GM19025 (cell line): Measurements from ENCODE around the gene PTTG1IP.
A peak's percentile ranks its signal among the peaks of the same experiment; 100 is the strongest.
"Not testable (repeated sequence)": the region's sequence is repeated elsewhere in the genome, so short reads cannot be mapped to it uniquely, and the experiment has no call there.

ENCODE experiments used
- ATAC-seq: cut with Tn5 transposase; IDR thresholded peaks from one replicate; pipeline ENCODE4 v1.9.1; 2021; ENCODE audit warnings: mild to moderate bottlenecking, low read depth, moderate library complexity; ENCODE audit not compliant: unreplicated experiment

The PTTG1IP gene

DNA sequence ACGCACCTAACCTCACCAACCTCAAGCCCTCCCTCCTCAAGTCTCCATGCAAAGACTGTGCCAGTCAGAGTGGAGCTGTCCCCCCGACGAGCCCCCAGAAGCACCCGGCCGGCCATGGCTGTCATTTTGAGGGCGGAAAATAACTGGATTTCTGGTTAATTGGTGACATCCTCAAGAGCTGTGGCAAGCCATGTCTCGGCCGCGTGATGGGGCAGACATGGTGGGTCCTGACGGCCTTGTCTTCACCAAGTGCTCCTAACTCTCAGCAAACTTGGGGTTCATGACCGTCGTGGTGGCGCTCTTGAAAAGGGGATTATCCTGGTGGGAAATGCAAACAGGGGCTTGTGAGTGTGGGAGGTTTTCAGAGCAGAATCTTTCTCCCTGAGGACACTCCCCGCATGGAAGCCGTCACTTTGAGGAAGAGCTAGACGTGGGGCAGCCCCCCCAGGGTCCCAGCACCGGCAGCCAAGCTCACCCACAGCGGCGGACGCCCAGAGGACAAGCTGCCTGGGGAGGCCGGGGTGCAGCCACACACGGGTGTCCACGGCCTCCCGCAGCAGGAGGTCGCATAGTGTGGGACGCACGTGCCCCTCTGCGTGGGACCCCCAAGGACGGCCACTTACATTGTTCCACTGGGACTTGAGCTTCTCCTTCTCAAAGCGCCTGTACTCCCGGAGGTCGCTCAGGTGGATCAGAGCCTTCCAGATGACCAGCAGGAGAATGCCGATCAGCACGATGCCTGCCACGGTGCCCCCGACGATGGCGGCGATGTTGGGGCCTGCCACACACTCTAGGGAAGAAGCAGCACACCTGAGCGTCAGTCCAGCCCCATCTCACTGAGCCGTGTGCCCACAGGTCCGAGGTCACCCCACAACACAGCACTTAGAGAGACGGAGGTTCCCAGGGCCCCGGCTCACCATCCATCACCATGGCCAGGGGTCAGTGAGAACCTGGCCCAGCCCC is 12.9 kb upstream of the PTTG1IP start:
- ATAC-seq: no peak

DNA sequence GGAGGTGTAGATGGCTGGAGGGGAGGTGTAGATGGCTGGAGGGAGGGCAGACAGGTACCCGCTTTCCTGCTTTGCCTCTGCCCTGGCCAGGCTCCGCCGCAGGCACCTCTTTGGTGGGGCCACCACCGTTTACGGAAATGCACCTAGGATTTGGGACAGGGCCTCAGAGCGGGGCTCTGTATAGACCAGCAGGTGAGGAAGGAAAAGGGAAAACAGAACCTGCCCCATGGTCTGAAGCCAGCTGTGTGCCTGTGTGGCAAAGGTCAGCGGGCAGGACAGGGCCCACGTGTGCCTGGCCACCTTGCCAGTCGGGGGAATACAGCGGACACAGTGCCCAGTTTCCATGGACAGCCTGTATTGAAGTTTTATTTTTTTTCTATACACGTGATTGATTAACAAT is 12.1 kb upstream of the PTTG1IP start:
- no peak for ATAC-seq

DNA sequence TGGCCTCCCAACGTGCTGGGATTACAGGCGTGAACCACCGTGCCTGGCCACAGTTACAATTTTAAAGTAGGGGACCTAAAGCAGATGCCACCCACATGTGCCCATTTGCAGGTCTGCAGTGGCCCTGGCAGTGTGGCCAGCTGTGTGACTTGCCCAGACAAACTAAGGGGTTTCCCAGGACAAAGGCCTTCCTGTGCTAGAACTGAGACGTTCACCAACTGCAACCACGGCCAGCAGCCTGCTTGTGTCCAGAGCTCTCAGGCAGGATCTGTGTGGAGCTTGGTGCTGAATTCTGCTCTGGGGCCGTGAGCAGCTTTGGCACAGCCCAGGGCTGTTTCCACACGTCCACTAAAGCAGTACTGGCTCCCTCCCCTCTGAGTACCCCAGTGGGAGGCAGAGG is 10.6 kb upstream of the PTTG1IP start:
- ATAC-seq: no peak

DNA sequence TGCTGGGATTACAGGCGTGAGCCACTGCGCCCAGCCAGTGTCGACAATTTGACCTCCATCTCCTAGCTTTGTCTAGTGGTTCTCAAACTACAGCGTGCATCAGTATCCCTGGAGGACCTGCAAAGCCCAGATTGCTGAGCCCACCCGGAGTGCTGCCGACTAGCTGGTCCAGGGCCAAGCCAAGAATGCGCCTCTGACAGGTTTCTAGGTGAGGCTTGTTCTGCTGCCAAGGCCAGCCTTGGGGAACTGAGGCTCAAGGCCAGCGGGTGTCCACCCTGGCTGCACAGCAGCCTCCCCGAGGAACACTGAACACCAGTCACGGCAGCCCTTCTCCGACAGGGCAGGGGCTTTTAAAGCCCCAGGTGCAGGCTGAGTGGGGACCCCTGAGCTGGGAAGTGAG is 9.8 kb upstream of the PTTG1IP start:
- ATAC-seq: no peak

DNA sequence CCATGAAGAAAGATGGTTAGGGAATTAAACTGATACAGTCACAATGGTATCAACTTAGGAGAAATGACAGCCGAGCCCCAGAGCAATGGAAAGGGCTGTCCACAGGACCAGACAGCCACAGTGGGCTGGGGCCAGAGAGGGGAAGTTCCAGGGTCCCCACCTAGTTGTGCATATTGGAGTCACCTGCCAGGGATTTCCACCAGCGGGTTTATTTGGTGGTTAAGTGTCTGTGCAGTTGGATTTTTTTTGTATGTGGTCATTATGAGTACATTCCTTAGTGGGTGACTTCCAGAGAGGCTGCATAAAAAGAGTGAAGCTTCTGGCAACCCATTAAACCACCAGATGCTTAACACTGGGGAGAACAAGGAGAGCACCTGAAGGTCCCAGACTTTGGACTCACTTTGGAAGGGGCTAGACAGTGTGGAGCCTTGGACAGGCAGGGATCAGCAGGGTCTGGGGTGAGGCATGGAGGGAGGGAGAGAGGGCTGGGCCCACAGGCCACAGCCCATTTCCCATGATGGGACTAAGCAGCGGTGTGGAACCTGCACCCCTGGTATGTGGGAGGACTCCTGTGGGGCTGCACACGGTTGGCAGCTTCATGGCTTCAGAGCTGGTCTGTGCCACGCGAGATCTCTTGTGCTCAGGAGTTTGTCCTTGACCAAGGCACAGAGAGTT is 7.8 kb upstream of the PTTG1IP start:
- ATAC-seq: no peak

DNA sequence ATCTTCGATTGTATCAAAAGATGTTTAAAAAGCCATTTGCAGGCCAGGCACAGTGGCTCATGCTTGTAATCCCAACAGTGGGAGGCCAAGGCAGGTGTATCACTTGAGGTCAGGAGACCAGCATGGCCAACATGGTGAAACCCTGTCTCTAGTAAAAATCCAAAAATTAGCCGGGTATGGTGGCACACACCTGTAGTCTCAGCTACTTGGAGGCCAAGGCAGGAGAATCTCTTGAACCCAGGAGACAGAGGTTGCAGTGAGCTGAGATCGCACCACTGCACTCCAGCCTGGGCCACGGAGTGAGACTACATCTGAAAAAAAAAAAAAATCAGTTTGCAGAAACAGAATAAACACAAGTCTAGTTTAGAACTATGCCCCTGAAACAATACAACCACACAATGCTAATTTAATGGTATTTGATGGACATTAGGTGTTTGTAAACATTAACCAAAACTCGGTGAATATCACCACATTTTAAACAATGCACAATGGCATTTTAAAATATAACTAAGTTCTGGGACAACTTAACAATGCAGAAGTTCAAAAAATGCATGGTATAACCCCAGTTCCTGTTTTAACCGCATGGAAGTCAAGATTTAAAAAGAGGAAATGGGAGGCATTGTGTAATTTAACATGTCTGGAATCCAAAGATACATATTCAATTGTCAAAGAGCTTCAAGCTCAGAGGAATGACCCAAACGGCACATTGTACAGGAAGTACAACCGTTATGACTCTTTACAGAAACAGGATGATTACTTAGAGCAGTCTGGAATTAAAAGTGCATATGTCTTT is 7.1 kb upstream of the PTTG1IP start:
- no peak for ATAC-seq

DNA sequence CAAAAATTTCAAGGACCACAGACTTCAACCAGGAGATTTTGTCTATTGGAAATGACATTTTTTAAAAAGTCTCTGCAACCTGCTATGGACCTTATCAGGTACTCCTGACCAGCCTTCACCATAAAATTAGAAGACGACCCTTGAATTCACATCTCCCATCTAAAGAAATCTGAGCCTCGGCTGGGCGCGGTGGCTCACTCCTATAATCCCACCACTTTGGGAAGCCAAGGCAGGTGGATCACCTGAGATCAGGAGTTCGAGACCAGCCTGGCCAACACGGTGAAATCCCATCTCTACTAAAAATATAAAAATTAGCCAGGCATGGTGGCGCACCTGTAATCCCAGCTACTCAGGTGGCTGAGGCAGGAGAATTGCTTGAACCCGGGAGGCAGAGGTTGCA is 5.7 kb upstream of the PTTG1IP start:
- not testable (repeated sequence) for ATAC-seq

DNA sequence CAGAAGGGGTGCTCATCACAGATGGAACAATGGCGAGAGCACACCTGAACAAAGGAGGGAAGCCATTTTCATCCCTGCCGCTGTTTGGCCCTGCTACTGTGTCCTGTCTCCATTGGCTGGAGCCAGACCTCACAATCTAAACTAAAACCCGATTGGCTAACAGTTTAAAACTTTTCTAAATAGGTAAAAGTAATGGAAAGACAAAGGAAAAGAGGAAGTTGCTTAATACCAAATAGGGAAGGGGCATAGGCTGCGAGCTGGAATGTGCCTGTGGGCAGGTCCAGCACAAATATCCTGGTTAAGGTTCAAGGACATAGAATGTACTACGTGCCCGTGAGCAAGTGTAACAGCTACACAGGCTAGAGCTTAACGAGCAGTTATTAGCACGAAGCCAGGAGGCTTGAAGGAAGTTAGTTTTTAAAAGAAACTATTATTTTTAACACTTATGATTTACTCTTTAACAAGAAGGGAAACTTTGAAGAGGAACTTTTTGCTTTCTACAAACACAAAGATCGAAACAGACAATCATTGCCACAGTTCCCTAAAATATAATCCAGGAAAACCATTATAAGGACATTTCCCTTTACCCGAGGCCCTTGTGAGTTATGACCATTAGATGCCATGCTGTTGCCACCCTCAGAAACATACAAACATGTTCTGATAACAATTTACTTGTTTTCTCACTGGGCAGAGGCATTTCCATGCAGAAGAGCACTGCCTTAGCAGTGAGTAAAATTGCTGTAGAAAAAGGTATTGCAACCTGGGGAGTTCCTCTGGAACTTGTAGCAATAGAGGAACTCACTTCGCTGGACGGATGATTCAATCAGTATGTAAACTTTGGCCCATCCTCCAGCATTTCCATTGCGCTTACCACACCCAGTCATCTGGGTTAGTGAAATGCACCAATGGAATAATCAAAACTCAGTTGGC is 4.8 kb upstream of the PTTG1IP start:
- ATAC-seq: no peak

DNA sequence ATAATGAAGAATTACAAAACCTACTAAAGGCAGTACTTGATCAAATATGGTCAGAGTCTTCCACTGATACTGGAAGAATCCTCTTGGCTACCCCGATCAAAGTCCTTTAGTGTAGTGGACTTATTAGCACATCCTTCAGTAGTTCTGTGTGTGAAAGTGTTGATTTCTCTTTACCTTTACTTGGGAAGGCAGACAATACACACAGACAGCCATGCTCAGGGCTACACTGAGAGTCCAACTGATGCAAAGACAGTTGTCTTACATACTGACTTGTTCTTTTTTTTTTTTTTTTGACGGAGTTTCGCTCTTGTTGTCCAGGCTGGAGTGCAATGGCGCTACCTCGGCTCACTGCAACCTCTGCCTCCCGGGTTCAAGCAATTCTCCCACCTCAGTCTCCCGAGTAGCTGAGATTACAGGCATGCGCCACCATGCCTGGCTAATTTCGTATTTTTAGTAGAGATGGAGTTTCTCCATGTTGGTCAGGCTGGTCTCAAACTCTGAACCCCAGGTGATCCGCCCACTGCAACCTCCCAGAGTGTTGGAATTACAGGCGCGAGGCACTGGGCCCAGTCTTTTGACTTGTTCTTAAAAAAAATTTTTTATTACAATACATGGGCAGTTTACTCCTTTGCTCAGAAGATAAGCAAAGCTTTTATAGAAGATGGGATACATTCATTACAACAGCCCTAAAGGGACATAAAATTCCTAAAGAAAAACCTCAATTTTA is 3.5 kb upstream of the PTTG1IP start:
- ATAC-seq: no peak

DNA sequence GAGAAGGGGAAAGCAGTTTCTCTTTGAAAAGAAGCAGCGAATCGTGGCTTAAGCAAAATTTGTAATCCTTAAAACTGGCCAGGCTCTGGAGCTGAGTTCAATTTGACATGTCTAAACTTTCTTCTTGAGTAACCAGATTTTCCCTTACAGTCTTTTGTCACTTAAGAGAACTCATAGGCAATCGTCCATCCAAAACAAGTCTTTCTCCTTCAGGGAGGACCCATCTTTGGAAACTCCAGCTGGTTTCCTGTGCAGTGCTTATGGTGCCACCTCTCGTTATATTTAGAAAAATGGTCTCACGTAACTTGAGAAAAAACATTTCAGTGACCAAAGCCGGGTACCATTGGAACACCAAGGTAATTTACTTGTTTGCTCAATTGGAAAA is 1.8 kb upstream of the PTTG1IP start:
- no peak for ATAC-seq

DNA sequence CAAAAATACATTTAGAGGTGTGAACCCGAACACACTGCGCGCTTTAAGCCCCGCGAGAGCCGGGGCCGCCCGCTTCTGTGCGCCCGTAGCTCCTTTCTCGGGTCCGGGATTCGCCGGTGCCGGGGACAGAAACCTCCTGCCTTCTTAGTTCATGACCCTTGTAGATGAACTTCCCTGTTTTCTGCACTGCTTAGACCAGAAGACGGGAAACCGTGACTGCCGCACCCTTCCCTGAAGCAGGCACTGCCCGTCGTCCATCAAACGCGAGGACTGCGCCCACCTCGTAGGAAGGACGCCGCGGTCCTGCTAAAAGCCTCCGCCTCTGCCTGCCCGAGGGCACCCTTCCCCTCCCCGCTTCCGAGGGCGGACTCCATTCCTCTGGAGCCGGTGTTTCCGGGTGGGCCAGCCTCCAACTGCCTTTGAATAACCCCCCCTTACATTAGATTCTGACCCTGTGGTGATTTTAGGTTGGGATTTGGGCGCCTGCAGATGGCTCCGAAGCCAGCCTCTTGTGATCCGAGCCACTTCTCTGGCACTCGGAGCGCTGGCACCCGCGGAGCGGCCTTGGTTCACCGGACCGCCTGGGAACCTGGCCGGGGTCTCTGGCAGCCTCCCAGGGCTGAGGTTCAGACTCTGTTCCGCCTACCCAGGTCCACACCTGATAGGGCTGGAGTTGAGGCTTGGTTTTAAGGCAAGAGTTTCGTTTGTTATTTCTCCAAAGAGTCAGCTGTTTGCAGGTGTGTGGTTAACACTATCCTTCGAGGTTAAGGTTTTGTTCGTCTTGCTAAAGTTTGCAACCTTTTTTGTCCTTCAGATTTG is 1.2 kb upstream of the PTTG1IP start:
- ATAC-seq: no peak

DNA sequence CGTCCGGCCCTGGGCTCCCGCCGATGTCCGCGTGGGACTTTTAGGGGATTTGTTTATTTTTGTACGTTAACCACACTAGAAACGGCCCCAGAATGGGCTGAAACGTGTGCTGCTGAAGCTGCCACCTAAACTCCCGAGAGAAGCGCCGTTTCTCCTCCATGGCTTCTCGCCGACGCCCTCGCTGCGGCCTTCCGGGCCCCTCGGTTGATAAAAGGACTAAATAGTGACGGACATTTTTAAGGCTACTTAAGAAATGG is 678 bp upstream of the PTTG1IP start:
- ATAC-seq: peak; percentile 0

DNA sequence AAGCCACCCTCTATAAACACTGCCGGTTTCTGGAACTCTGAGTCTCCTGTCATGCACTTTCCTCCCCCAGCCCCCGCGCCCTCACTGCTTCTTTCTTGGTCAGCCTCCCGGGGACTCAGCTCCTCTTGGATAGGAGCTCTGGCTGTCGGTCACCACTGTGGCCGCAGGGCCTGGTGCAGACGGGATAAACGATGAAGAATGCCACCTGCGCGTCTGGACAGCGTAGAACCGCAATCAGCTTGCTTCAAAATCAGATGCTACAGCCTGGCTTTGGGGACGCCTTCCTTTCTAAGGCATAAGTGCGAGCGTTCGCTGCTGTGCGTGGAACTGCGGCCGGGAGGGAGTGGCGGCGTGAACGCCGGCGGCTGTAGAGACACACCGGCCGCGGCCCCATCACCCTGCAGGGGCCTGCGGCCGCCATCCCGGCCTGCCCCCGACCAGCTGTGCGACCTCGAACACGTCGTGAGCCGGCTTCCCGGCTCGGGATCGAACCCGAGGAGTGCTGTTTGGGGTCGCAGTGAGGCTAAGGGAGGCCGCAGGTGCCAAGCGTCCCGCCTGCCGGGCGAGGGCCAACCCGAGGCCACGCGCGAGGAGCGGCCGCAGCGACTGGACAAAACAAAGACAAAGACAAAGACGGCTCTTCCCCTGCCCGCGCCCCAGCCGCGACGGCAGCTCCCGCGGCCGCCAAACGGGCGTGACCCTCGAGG is 688 bp downstream of the PTTG1IP start:
- ATAC-seq: no peak

DNA sequence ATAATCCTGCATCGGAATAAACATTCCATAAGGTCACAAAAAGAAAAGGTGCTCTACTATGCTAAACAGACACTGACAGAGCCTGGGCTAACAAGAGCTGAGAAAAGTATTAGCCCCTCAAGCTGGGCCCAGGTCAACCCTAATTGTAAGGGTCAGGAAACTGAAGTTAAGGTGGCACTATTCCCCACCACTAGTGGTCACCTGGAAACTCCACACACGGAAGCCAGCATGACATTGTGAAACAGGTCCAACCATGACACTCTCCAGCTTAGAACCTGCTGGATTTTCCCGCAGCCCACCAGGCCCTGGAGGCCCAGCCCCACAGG is 1.2 kb downstream of the PTTG1IP start:
- no peak for ATAC-seq

DNA sequence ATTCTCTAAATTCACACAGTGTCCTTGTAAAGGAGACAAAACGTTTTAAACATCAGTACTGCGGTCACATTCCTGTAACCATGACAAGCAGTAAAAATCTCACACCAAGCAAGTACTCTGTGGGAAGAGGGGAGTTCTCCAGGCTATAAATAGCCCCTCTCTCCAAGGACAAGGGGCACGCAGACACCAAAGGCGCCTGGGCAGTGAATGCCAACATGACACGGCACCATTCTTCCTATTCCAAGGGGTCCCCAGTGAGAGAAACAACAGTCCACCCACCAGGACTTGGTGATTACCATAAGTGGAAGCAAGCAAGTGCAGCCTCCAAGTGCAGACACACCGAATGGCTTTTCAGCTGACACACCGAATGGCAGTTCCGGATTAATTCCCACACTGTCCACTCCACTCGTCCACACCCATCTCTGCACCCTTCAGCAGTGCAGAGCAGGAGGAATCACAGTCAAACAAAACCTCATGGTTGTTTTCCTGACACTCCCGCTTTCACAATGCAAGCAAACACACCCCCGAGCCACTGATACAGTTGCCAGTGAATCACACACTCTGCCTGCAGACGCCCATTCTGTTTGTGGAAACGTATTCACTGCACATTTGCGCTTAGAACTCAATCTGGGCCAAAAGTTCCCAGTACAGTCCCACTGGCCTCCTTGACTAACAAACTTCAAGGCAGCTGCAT is 1.8 kb downstream of the PTTG1IP start:
- ATAC-seq: no peak

DNA sequence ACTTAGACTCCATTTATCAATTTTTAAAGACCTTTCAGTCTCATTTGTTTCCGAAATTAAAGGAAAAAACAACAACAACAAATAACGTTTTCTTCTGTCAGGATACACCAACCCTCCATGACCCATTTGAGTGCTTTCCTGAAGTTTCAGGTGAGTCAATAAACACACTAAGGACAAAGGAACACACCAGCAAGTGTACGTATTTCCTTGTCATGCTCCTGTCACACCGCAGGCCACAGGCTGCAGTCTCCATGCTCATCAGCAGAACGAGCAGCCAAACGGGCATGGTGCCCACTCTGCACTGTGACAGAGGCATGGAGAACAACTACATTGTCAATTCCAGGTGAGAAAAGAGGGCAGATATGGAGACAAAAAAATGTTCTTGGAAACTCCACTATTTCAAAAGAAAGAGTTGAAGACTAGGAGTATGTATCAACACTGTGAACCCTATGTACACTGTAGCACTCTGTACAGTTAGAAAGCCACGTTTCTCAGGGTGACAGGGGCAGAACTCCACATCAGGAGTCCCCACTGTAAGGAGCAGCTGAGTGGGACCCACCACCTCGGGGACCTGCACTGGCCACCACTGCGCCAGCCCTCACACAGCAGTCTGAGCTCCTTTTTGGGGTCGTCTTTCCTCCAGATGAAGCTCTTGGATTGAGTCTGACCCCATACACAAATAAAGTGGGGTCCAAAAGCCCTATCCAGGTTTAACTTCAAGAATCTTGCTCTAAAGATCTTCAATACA is 2.6 kb downstream of the PTTG1IP start:
- ATAC-seq: no peak
